Sigmoid colon (tissue), 7 donors: Measurements from ENCODE around the gene MYH14. TPM values are rescaled to one million over a fixed set of nuclear protein-coding genes. Genes with fewer than 3 reads are reported as not detected.

ENCODE experiments used
- DNase-seq: peaks from one replicate; pipeline ENCODE4 v3.0.0-alpha.2; 2019
- H3K27ac ChIP-seq, 4 donors: fragments of 200-600 bp; sonication (generic); one replicate each; pipeline ENCODE4 v1.5.1; 2016 to 2019; ENCODE audit warnings: mild to moderate bottlenecking in 1 of 4
- H3K27me3 ChIP-seq, 3 donors: fragments of 200-600 bp; sonication (generic); one replicate each; pipeline ENCODE4 v1.5.1; 2019; ENCODE audit warnings: mild to moderate bottlenecking in 1 of 3
- H3K36me3 ChIP-seq, 4 donors: fragments of 200-600 bp; sonication (generic); one replicate each; pipeline ENCODE4 v1.5.1; 2016 to 2019
- H3K4me1 ChIP-seq, 4 donors: fragments of 200-600 bp; sonication (generic); one replicate each; pipeline ENCODE4 v1.5.1; 2017 to 2019
- H3K4me3 ChIP-seq, 4 donors: fragments of 200-600 bp; sonication (generic); one replicate each; pipeline ENCODE4 v1.5.1; 2017 to 2019; ENCODE audit warnings: mild to moderate bottlenecking in 2 of 4, moderate library complexity in 1 of 4
- H3K9me3 ChIP-seq, 4 donors: fragments of 200-600 bp in 3 of 4; sonication (generic) in 3 of 4; one replicate each; pipeline versions ENCODE4 v1.5.1 to v1.6.1; 2013 to 2019
- CTCF ChIP-seq, 4 experiments: fragments of 450-650 bp in 3 of 4; fragments of 200-600 bp in 1 of 4; IDR thresholded peaks; one replicate each; pipeline ENCODE4 v1.5.1; 2016 to 2019; ENCODE audit warnings: antibody characterized with exemption in 4 of 4, mild to moderate bottlenecking in 3 of 4, moderate library complexity in 2 of 4
- EP300 ChIP-seq, 4 donors: sonication (generic); formaldehyde crosslinking; IDR thresholded peaks; one replicate each; pipeline ENCODE4 v1.6.1; 2017; ENCODE audit warnings: antibody characterized with exemption in 4 of 4
- POLR2A ChIP-seq, 2 donors: fragments of 450-650 bp; IDR thresholded peaks; one replicate each; pipeline ENCODE4 v1.6.1; 2016; ENCODE audit warnings: antibody characterized with exemption in 2 of 2, mild to moderate bottlenecking in 2 of 2, moderate library complexity in 2 of 2
- POLR2AphosphoS5 ChIP-seq, 4 donors: sonication (generic); formaldehyde crosslinking; IDR thresholded peaks; one replicate each; pipeline ENCODE4 v1.6.1; 2017; ENCODE audit warnings: antibody characterized with exemption in 4 of 4
- WGBS, 2 donors: extraction: QIAGEN DNeasy Blood & Tissue Kit; methylation state at CpG; one replicate each; pipeline ENCODE4 v1.1.7; 2013; 5-methylcytosine and 5-hydroxymethylcytosine counted together
- intact Hi-C: fragments of 100-400 bp; cut with DNase I; formaldehyde crosslinking; loops from one replicate; pipeline ENCODE4 v1.15.1; 2023
- polyA plus RNA-seq, 3 donors: library from polyadenylated mRNA; stranded (reverse); fragments of 200-250 nt; gene quantifications; one replicate each; pipeline ENCODE4 v1.2.3, GENCODE V29; 2013
- total RNA-seq, 4 donors: library from RNA; depleted of rRNA; stranded (reverse); fragments of >200 nt; gene quantifications; one replicate each; pipeline ENCODE4 v1.1.0, GENCODE V29; 2016
- donor health status: healthy with polysubstance abuse.
- donor health status: Bipolar disorder and iron deficiency.
- donor health status: healthy.

Gene MYH14
- total and polyA plus RNA-seq, 7 donors: 0.16 to 479 (median 3.9) TPM

GRCh38 chr19:50288954-50289353, 85.5 kb downstream of the MYH14 start:
- WGBS, 2 donors: 89 to 95% methylated on average over 5 of the region's 5 CpGs
- Histone ChIP-seq H3K9me3 (peaks cover 0 to 16% (median 9%) of the 10 kb centered on the region in 4 donors), H3K27me3 (peaks cover 0 to 44% (median 5%) of the 10 kb centered on the region in 3 donors), H3K4me1 (no peaks in the 10 kb centered on the region), H3K4me3 (no peak overlapping the region), H3K36me3 (no peaks in the 10 kb centered on the region), H3K27ac (no peak overlapping the region)
- TF ChIP-seq CTCF (IDR thresholded peaks at IDR 0.05) (no peak), EP300 (IDR thresholded peaks at IDR 0.05) (no peak), POLR2A (IDR thresholded peaks at IDR 0.05) (no peak), POLR2AphosphoS5 (IDR thresholded peaks at IDR 0.05) (no peak)
- DNase-seq: no peak
- intact Hi-C loops: no loop called here

- intact Hi-C loops: no loop called here
- Histone ChIP-seq H3K9me3 (peaks cover 0 to 16% (median 9%) of the 10 kb centered on the region in 4 donors), H3K4me1 (no peaks in the 10 kb centered on the region), H3K27me3 (peaks cover 0 to 44% (median 5%) of the 10 kb centered on the region in 3 donors), H3K27ac (no peak overlapping the region), H3K36me3 (no peaks in the 10 kb centered on the region), H3K4me3 (no peak overlapping the region)
- 70 to 88% methylated on average over 6 of the region's 6 CpGs for WGBS, 2 donors
- TF ChIP-seq EP300 (IDR thresholded peaks at IDR 0.05) (no peak), CTCF (IDR thresholded peaks at IDR 0.05) (no peak), POLR2A (IDR thresholded peaks at IDR 0.05) (no peak), POLR2AphosphoS5 (IDR thresholded peaks at IDR 0.05) (no peak)
- no peak for DNase-seq
Observed at GRCh38 chr19:50290011-50290410, 86.6 kb downstream of the MYH14 start.

GRCh38 chr19:50290775-50291174, 87.4 kb downstream of the MYH14 start:
- H3K27me3 ChIP-seq: peaks cover 0 to 44% (median 5%) of the 10 kb centered on the region in 3 donors
- 75 to 93% methylated on average over 15 of the region's 15 CpGs for WGBS, 2 donors
- H3K4me1 ChIP-seq: no peaks in the 10 kb centered on the region
- no peak for TF ChIP-seq CTCF (IDR thresholded peaks at IDR 0.05)
- DNase-seq: no peak
- peaks cover 0 to 12% (median 9%) of the 10 kb centered on the region in 4 donors for H3K9me3 ChIP-seq
- H3K36me3 ChIP-seq: no peaks in the 10 kb centered on the region
- H3K27ac ChIP-seq: no peak overlapping the region
- no peak overlapping the region for H3K4me3 ChIP-seq
- intact Hi-C loops: no loop called here

- Histone ChIP-seq H3K4me3 (no peak overlapping the region), H3K27me3 (peaks cover 0 to 44% (median 5%) of the 10 kb centered on the region in 3 donors), H3K27ac (no peak overlapping the region), H3K4me1 (no peaks in the 10 kb centered on the region), H3K36me3 (no peaks in the 10 kb centered on the region), H3K9me3 (peaks cover 0 to 5% (median 0%) of the 10 kb centered on the region in 4 donors)
- WGBS, 2 donors: 77 to 86% methylated on average over 11 of the region's 11 CpGs
- intact Hi-C loops: no loop called here
- DNase-seq: no peak
- no peak for TF ChIP-seq EP300 (IDR thresholded peaks at IDR 0.05)
- TF ChIP-seq POLR2A (IDR thresholded peaks at IDR 0.05): no peak
- no peak for TF ChIP-seq CTCF (IDR thresholded peaks at IDR 0.05)
- no peak for TF ChIP-seq POLR2AphosphoS5 (IDR thresholded peaks at IDR 0.05)
Observed at GRCh38 chr19:50292216-50292827, 88.9 kb downstream of the MYH14 start.
